HCT116 (cell line): ENCODE data around the gene SOX6. TPM values are rescaled to one million over a fixed set of nuclear protein-coding genes. Genes with fewer than 3 reads are reported as not detected.

Source experiments
- ATAC-seq: fragments of 200-7000 bp; cut with Tn5 transposase; 2 replicates; pipeline ENCODE4 v1.9.1; 2020; ENCODE audit warnings: mild to moderate bottlenecking, moderate library complexity
- BruUV-seq: library from RNA; stranded (reverse); fragments of 400-500 nt; replicated peaks from 2 replicates; lab custom pipeline; 2021; lab: Mats Ljungman, UMichigan
- CTCF ChIA-PET: fragments of 300-600 bp; sonication (Branson Sonifier 250); formaldehyde crosslinking; loops from one replicate; lab custom pipeline; 2021; ENCODE audit warnings: antibody characterized with exemption; lab: Charles Lee
- POLR2A ChIA-PET: fragments of 300-600, 350-600 bp; sonication (Branson Sonifier 250); formaldehyde crosslinking; loops from one replicate; lab custom pipeline; 2021; ENCODE audit warnings: antibody characterized with exemption; lab: Charles Lee
- RAD21 ChIA-PET, 2 experiments: fragments of 300-600 bp; sonication (Branson Sonifier 250); formaldehyde crosslinking; loops; one replicate each; lab custom pipeline; 2023; ENCODE audit warnings: low total read pairs in 2 of 2; ENCODE audit not compliant: uncharacterized antibody in 2 of 2, unreplicated experiment in 2 of 2, low non-redundant PET in 1 of 2; lab: Charles Lee
- DNase-seq: peaks from one replicate; pipeline ENCODE4 v3.0.0-alpha.2; 2010; ENCODE audit warnings: low read depth, low spot score
- H2AFZ ChIP-seq: fragments of 200-600 bp; shearing (Covaris generic), sonication (generic); 2 replicates; pipeline ENCODE4 v1.6.1; 2017; ENCODE audit warnings: low read depth, mixed run types, mixed read lengths, antibody characterized with exemption, low read length; ENCODE audit not compliant: poor library complexity, severe bottlenecking
- H3K27ac ChIP-seq: 2 replicates; pipeline ENCODE4 v1.5.1; 2012; ENCODE audit warnings: low read depth, low read length
- H3K27me3 ChIP-seq: fragments of 200-600 bp; sonication (generic); 2 replicates; pipeline ENCODE4 v1.6.1; 2016; ENCODE audit warnings: mixed run types, low read length, mixed read lengths; ENCODE audit not compliant: insufficient read depth
- H3K36me3 ChIP-seq, 2 experiments: fragments of 200-500 bp in 1 of 2; fragments of 200-600 bp in 1 of 2; sonication (Bioruptor generic) in 1 of 2; sonication (generic) in 1 of 2; 2 replicates each; pipeline versions ENCODE4 v1.5.1 to v1.6.1; 2014 to 2016; ENCODE audit warnings: low read length in 2 of 2, inconsistent platforms in 1 of 2, mixed read lengths in 1 of 2, mixed run types in 1 of 2; ENCODE audit not compliant: insufficient read depth in 2 of 2, control insufficient read depth in 1 of 2
- H3K4me1 ChIP-seq, 2 experiments: fragments of 200-600 bp in 1 of 2; sonication (generic) in 1 of 2; 2 replicates each; pipeline versions ENCODE4 v1.5.1 to v1.6.1; 2012 to 2017; ENCODE audit warnings: low read length in 2 of 2, inconsistent platforms in 1 of 2, mild to moderate bottlenecking in 1 of 2, mixed read lengths in 1 of 2, mixed run types in 1 of 2, moderate library complexity in 1 of 2; ENCODE audit not compliant: insufficient read depth in 2 of 2, control insufficient read depth in 1 of 2
- H3K4me2 ChIP-seq: fragments of 200-600 bp; sonication (generic); 2 replicates; pipeline ENCODE4 v1.6.1; 2017; ENCODE audit warnings: mixed run types, low read length, mixed read lengths
- H3K4me3 ChIP-seq, 2 experiments: fragments of 200-600 bp in 1 of 2; sonication (generic) in 1 of 2; replicated peaks in 1 of 2; 2 replicates each; pipeline ENCODE4 v1.5.1; 2011 to 2016; ENCODE audit warnings: low read length in 2 of 2, control low read depth in 1 of 2, low read depth in 1 of 2, mild to moderate bottlenecking in 1 of 2, mixed read lengths in 1 of 2, mixed run types in 1 of 2
- H3K79me2 ChIP-seq: fragments of 200-600 bp; sonication (generic); 2 replicates; pipeline ENCODE4 v1.6.1; 2017; ENCODE audit warnings: mild to moderate bottlenecking, mixed run types, low read length, moderate library complexity, mixed read lengths; ENCODE audit not compliant: insufficient read depth
- H3K9ac ChIP-seq: fragments of 200-600 bp; sonication (generic); 2 replicates; pipeline ENCODE4 v1.6.1; 2016; ENCODE audit warnings: low read length, mixed read lengths
- H3K9me2 ChIP-seq: fragments of 200-600 bp; sonication (generic), shearing (Covaris generic); 2 replicates; pipeline ENCODE4 v1.6.1; 2017; ENCODE audit warnings: mixed run types, mild to moderate bottlenecking, moderate library complexity; ENCODE audit not compliant: insufficient read depth
- H3K9me3 ChIP-seq, 2 experiments: fragments of 200-500 bp in 1 of 2; fragments of 200-600 bp in 1 of 2; sonication (Bioruptor generic) in 1 of 2; sonication (generic) in 1 of 2; 2 replicates each; pipeline ENCODE4 v1.6.1; 2014 to 2017; ENCODE audit warnings: low read length in 2 of 2, mixed read lengths in 2 of 2, inconsistent platforms in 1 of 2, low read depth in 1 of 2, mild to moderate bottlenecking in 1 of 2, mixed run types in 1 of 2, moderate library complexity in 1 of 2; ENCODE audit not compliant: control insufficient read depth in 1 of 2, insufficient read depth in 1 of 2
- H4K20me1 ChIP-seq: fragments of 200-600 bp; sonication (generic), shearing (Covaris generic); 2 replicates; pipeline ENCODE4 v1.6.1; 2017; ENCODE audit warnings: mixed run types, mild to moderate bottlenecking, moderate library complexity; ENCODE audit not compliant: insufficient read depth
- CBX3 ChIP-seq: IDR thresholded peaks from 2 replicates; pipeline ENCODE4 v1.6.1; 2012; ENCODE audit warnings: low read depth
- CEBPB ChIP-seq: IDR thresholded peaks from 2 replicates; pipeline ENCODE4 v1.6.1; 2012; ENCODE audit warnings: low read depth
- EGR1 ChIP-seq: IDR thresholded peaks from 2 replicates; pipeline ENCODE4 v1.6.1; 2012; ENCODE audit warnings: low read depth
- EZH2phosphoT487 ChIP-seq: fragments of 200-600 bp; IDR thresholded peaks from 2 replicates; pipeline ENCODE4 v1.6.1; 2018; ENCODE audit warnings: antibody characterized with exemption, borderline replicate concordance
- FOSL1 ChIP-seq: IDR thresholded peaks from 2 replicates; pipeline ENCODE4 v1.6.1; 2012; ENCODE audit warnings: low read depth
- JUND ChIP-seq: IDR thresholded peaks from 2 replicates; pipeline ENCODE4 v1.6.1; 2012
- POLR2A ChIP-seq: IDR thresholded peaks from 2 replicates; pipeline ENCODE4 v1.7.0; 2011; ENCODE audit warnings: borderline replicate concordance; ENCODE audit not compliant: insufficient read depth, insufficient read length; ENCODE audit errors: extremely low read depth
- SIN3A ChIP-seq: IDR thresholded peaks from 2 replicates; pipeline ENCODE4 v1.6.1; 2012; ENCODE audit warnings: low read depth
- SP1 ChIP-seq: IDR thresholded peaks from 2 replicates; pipeline ENCODE4 v1.6.1; 2012; ENCODE audit warnings: low read depth
- SRF ChIP-seq: IDR thresholded peaks from 2 replicates; pipeline ENCODE4 v1.6.1; 2012; ENCODE audit warnings: low read depth
- TCF7L2 ChIP-seq: IDR thresholded peaks from 2 replicates; pipeline ENCODE4 v1.7.0; 2011; ENCODE audit warnings: borderline replicate concordance, inconsistent platforms; ENCODE audit not compliant: insufficient read depth, insufficient read length; ENCODE audit errors: extremely low read depth
- YY1 ChIP-seq: IDR thresholded peaks from 2 replicates; pipeline ENCODE4 v1.6.1; 2011; ENCODE audit warnings: low read length, low read depth, moderate library complexity, mild to moderate bottlenecking; ENCODE audit not compliant: insufficient replicate concordance; ENCODE audit errors: extremely low read depth
- ZFX ChIP-seq: fragments of 450-650 bp; IDR thresholded peaks from 2 replicates; pipeline ENCODE4 v1.6.1; 2017
- ZNF274 ChIP-seq: fragments of 200-500 bp; sonication (Bioruptor generic); IDR thresholded peaks from 2 replicates; pipeline ENCODE4 v1.6.1; 2014; ENCODE audit warnings: mild to moderate bottlenecking, low read depth, low read length, inconsistent platforms
- intact Hi-C: fragments of 100-400 bp; cut with micrococcal nuclease; formaldehyde crosslinking; loops from 2 replicates; pipeline ENCODE4 v1.10.0; 2022
- total RNA-seq: library from RNA; stranded (reverse); gene quantifications from one replicate; pipeline ENCODE4 v1.2.1, GENCODE V29; 2021; ENCODE audit not compliant: unreplicated experiment
- TF ChIP-seq, protein P1 (sequence below): IDR thresholded peaks from 2 replicates; pipeline ENCODE4 v1.6.1; 2011; ENCODE audit warnings: mild to moderate bottlenecking, low read length, moderate library complexity; ENCODE audit not compliant: insufficient replicate concordance; ENCODE audit errors: extremely low read depth
- TF ChIP-seq, protein P2 (sequence below): IDR thresholded peaks from 2 replicates; pipeline ENCODE4 v1.6.1; 2012
- TF ChIP-seq, protein P3 (sequence below): IDR thresholded peaks from 2 replicates; pipeline ENCODE4 v1.6.1; 2012
- TF ChIP-seq, protein P4 (sequence below): IDR thresholded peaks from 2 replicates; pipeline ENCODE4 v1.6.1; 2012; ENCODE audit warnings: low read depth

SOX6 gene
- total RNA-seq, 1 experiment from 2014 or later = 0.81 TPM

DNA sequence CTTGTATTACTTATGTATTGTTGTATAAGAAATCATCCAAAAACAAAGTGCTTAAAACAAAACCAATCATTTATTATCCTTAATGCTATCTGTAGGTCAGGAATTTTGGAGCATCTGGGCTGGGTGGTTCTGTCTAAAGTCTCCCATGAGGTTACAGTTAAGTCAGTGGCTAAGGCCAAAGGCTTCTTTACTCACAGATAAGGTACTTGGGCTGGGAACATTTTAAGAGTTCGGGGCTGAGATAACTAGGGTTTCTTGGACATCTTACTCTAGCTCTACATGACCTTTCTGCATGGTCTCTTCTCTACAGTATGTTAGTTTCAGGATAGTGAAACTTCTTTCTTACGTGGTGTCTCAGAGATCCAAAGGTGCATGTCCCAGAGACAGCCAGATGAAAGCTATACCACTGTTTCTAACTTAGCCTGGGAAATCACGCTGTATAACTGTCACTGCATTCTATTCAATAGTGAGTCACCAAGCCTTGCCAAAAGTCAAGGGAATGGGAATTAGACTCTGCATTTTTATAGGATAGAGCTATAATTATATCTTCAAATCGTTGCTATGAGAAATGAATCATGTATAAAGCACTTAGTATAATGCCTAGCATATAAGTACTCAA is 29.6 kb downstream of the SOX6 start:
- no peak for TF ChIP-seq CBX3
- TF ChIP-seq POLR2A = no peak
- TF ChIP-seq SIN3A = no peak
- no peak for TF ChIP-seq FOSL1
- no peak for TF ChIP-seq SRF
- no peak for TF ChIP-seq SP1
- no peak for TF ChIP-seq ZFX
- TF ChIP-seq, protein P1, sequence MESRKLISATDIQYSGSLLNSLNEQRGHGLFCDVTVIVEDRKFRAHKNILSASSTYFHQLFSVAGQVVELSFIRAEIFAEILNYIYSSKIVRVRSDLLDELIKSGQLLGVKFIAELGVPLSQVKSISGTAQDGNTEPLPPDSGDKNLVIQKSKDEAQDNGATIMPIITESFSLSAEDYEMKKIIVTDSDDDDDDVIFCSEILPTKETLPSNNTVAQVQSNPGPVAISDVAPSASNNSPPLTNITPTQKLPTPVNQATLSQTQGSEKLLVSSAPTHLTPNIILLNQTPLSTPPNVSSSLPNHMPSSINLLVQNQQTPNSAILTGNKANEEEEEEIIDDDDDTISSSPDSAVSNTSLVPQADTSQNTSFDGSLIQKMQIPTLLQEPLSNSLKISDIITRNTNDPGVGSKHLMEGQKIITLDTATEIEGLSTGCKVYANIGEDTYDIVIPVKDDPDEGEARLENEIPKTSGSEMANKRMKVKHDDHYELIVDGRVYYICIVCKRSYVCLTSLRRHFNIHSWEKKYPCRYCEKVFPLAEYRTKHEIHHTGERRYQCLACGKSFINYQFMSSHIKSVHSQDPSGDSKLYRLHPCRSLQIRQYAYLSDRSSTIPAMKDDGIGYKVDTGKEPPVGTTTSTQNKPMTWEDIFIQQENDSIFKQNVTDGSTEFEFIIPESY = no peak
- no peak for TF ChIP-seq EGR1
- TF ChIP-seq YY1 = no peak
- TF ChIP-seq JUND = no peak
- TF ChIP-seq, protein P2, sequence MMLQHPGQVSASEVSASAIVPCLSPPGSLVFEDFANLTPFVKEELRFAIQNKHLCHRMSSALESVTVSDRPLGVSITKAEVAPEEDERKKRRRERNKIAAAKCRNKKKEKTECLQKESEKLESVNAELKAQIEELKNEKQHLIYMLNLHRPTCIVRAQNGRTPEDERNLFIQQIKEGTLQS = no peak
- TF ChIP-seq, protein P3, sequence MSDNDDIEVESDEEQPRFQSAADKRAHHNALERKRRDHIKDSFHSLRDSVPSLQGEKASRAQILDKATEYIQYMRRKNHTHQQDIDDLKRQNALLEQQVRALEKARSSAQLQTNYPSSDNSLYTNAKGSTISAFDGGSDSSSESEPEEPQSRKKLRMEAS = no peak
- TF ChIP-seq EZH2phosphoT487 = no peak
- no peak for TF ChIP-seq CEBPB
- no peak for TF ChIP-seq TCF7L2
- TF ChIP-seq, protein P4, sequence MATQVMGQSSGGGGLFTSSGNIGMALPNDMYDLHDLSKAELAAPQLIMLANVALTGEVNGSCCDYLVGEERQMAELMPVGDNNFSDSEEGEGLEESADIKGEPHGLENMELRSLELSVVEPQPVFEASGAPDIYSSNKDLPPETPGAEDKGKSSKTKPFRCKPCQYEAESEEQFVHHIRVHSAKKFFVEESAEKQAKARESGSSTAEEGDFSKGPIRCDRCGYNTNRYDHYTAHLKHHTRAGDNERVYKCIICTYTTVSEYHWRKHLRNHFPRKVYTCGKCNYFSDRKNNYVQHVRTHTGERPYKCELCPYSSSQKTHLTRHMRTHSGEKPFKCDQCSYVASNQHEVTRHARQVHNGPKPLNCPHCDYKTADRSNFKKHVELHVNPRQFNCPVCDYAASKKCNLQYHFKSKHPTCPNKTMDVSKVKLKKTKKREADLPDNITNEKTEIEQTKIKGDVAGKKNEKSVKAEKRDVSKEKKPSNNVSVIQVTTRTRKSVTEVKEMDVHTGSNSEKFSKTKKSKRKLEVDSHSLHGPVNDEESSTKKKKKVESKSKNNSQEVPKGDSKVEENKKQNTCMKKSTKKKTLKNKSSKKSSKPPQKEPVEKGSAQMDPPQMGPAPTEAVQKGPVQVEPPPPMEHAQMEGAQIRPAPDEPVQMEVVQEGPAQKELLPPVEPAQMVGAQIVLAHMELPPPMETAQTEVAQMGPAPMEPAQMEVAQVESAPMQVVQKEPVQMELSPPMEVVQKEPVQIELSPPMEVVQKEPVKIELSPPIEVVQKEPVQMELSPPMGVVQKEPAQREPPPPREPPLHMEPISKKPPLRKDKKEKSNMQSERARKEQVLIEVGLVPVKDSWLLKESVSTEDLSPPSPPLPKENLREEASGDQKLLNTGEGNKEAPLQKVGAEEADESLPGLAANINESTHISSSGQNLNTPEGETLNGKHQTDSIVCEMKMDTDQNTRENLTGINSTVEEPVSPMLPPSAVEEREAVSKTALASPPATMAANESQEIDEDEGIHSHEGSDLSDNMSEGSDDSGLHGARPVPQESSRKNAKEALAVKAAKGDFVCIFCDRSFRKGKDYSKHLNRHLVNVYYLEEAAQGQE = no peak
- TF ChIP-seq ZNF274 = no peak
- no peak overlapping the region for H3K9ac ChIP-seq
- H3K27ac ChIP-seq = no peak overlapping the region
- no peak overlapping the region for H3K4me3 ChIP-seq
- RAD21 ChIA-PET = no interaction called here
- CTCF ChIA-PET = no interaction called here
- H3K27me3 ChIP-seq = peaks cover 10% of the 10 kb centered on the region; the same call in 1 of the 2 replicates
- H3K4me1 ChIP-seq = no peaks in the 10 kb centered on the region
- no peaks in the 10 kb centered on the region for H3K9me2 ChIP-seq
- H3K79me2 ChIP-seq = no peaks in the 10 kb centered on the region
- BruUV-seq = no TSS peak
- H4K20me1 ChIP-seq = no peaks in the 10 kb centered on the region
- H2AFZ ChIP-seq = no peak overlapping the region
- intact Hi-C loops = no loop called here
- POLR2A ChIA-PET = no interaction called here
- ATAC-seq (no peak), DNase-seq (no peak)
- no peaks in the 10 kb centered on the region for H3K9me3 ChIP-seq
- H3K4me2 ChIP-seq = no peak overlapping the region
- H3K36me3 ChIP-seq = no peaks in the 10 kb centered on the region
